ENCODE results near the gene ST6GALNAC1. TPM values are rescaled to one million over a fixed set of nuclear protein-coding genes. Genes with fewer than 3 reads are reported as not detected.

Gene ST6GALNAC1
- total and polyA plus RNA-seq, 2 of the 8 experiments (the other 6 are each of a cell fraction or from before 2014, with no cell fraction given), result not detected

- Histone ChIP-seq H3K27ac (ENCODE audit: low read depth, low read length) (no peak overlapping the region; the same call in 1 of the 2 replicates), H2AFZ (ENCODE audit: low read length) (no peak overlapping the region), H3K27me3 (replicated peaks in 1 of 4; ENCODE audit: control insufficient read depth in 3 of 4, extremely low read depth in 1 of 4, insufficient read depth in 3 of 4, low read length in 3 of 4) (no peaks in the 10 kb centered on the region), H3K4me1 (replicated peaks in 1 of 4; ENCODE audit: control insufficient read depth in 3 of 4, insufficient read depth in 4 of 4, low read length in 3 of 4) (peaks cover 0 to 4% (median 1%) of the 10 kb centered on the region in 4 experiments; a peak in 3 of 7 replicates), H3K79me1 (ENCODE audit: low read depth, low read length) (no peaks in the 10 kb centered on the region), H2BK5ac (ENCODE audit: low read depth, low read length) (0 out of 2 replicates have a peak overlapping the region, but pooled peaks have one; percentile 48), H3K14ac (ENCODE audit: insufficient read length) (no peak overlapping the region), H4K5ac (ENCODE audit: insufficient read length, low read depth, low read length) (no peak overlapping the region), H3K9ac (replicated peaks in 1 of 4; ENCODE audit: extremely low read depth in 1 of 4, low read depth in 3 of 4, low read length in 3 of 4) (no peak overlapping the region), H3K36me3 (ENCODE audit: control insufficient read depth in 2 of 4, insufficient read depth in 4 of 4, low read length in 3 of 4) (no peaks in the 10 kb centered on the region; a peak in 1 of 8 replicates), H3K4me2 (ENCODE audit: insufficient read depth in 1 of 2, low read depth in 2 of 2, low read length in 2 of 2) (no peak overlapping the region), H4K91ac (replicated peaks; ENCODE audit: insufficient read length, low read length) (peak overlapping the region; percentile 30), H4K8ac (ENCODE audit: extremely low read depth, insufficient read depth, low read length) (no peak overlapping the region; the same call in 1 of the 2 replicates), H4K20me1 (replicated peaks in 1 of 2; ENCODE audit: control insufficient read depth in 1 of 2, insufficient read depth in 2 of 2, low read length in 2 of 2) (no peaks in the 10 kb centered on the region), H2BK15ac (ENCODE audit: low read length) (no peak overlapping the region), H2BK20ac (ENCODE audit: low read length) (no peak overlapping the region), H3K56ac (replicated peaks; ENCODE audit: insufficient read length, low read depth, low read length) (no peak overlapping the region), H3K9me3 (ENCODE audit: insufficient read depth in 2 of 2, low read depth in 1 of 2, low read length in 1 of 2) (peaks cover 11 to 17% of the 10 kb centered on the region in 2 experiments), H3K23me2 (ENCODE audit: low read depth, low read length) (no peaks in the 10 kb centered on the region), H2AK5ac (ENCODE audit: low read depth, low read length) (no peak overlapping the region), H3K79me2 (ENCODE audit: control insufficient read depth in 1 of 2, insufficient read depth in 2 of 2, low read length in 2 of 2) (no peaks in the 10 kb centered on the region), H3K23ac (ENCODE audit: insufficient read length) (no peak overlapping the region), H2BK12ac (ENCODE audit: low read depth, low read length) (no peak overlapping the region), H2BK120ac (replicated peaks; ENCODE audit: low read depth, low read length) (no peak overlapping the region), H3K4ac (replicated peaks; ENCODE audit: insufficient read length, low read depth, low read length) (no peak overlapping the region), H3K4me3 (ENCODE audit: extremely low read depth in 1 of 4, insufficient read depth in 2 of 4, low read depth in 3 of 4, low read length in 4 of 4) (no peak overlapping the region), H3K18ac (ENCODE audit: extremely low read depth, low read length) (no peak overlapping the region)
- POLR2A ChIA-PET (ENCODE audit: partially characterized antibody), result interaction anchor here (1.2 to 1.4 kb wide), 2 partner anchors 10 to 52 kb away, joined by 3 to 5 read pairs; no protein-coding TSS in a partner anchor
- TF ChIP-seq RNF2 (IDR thresholded peaks at IDR 0.05; ENCODE audit: borderline replicate concordance, low read depth, low read length, missing control alignments, poor library complexity, severe bottlenecking) (no peak), TAF7 (optimal IDR thresholded peaks at IDR 0.05; ENCODE audit: borderline replicate concordance, low read depth, low read length) (no peak), YY1 (IDR thresholded peaks at IDR 0.05; ENCODE audit: low read depth, low read length) (no peak), SIRT6 (IDR thresholded peaks at IDR 0.05; ENCODE audit: low read length) (no peak), TEAD4 (IDR thresholded peaks at IDR 0.05; ENCODE audit: low read depth, low read length) (no peak), GTF2F1 (IDR thresholded peaks at IDR 0.05; ENCODE audit: borderline replicate concordance, low read depth, low read length) (no peak), BACH1 (IDR thresholded peaks at IDR 0.05; ENCODE audit: low read length) (no peak), GABPA (IDR thresholded peaks at IDR 0.05; ENCODE audit: borderline replicate concordance, insufficient read depth, low read length) (no peak), SRF (IDR thresholded peaks at IDR 0.05; ENCODE audit: low read depth, low read length) (no peak)
- 88% methylated on average over 4 of the region's 4 CpGs; no CpG with 5 or more reads in 1 of the 2 experiments for WGBS, 2 experiments (ENCODE audit: extremely low coverage in 1 of 2, insufficient coverage in 1 of 2, insufficient read length in 1 of 2, insufficient replicate concordance in 2 of 2, low coverage in 1 of 2, low lambda C conversion rate in 2 of 2, missing lambda C conversion rate in 1 of 2)
- FAIRE-seq (no peak), DNase-seq (ENCODE audit: low read depth in 1 of 2, low spot score in 2 of 2) (no peak)
- CTCF ChIA-PET (ENCODE audit: partially characterized antibody), result interaction anchor here (0.8 to 5.1 kb wide), 8 partner anchors 11 to 89 kb away, joined by 3 to 35 read pairs (median 10); no protein-coding TSS in a partner anchor
These were observed 31.8 kb downstream of the ST6GALNAC1 start for GRCh38 chr17:76611758-76612157.
